ENCODE results near the gene MEF2A. TPM values are rescaled to one million over a fixed set of nuclear protein-coding genes. Genes with fewer than 3 reads are reported as not detected.
A peak's percentile ranks its signal among the peaks of the same experiment; 100 is the strongest.

Gene MEF2A
- total RNA-seq, 2 donors from 2014 or later, result 20.1 to 36.8 TPM

GRCh38 chr15:99727330-99727729, 161.5 kb downstream of the MEF2A start:
- no peaks in the 10 kb centered on the region for H3K27me3 ChIP-seq
- H3K36me3 ChIP-seq, result no peaks in the 10 kb centered on the region
- DNase-seq, result no peak
- H3K4me1 ChIP-seq, result no peaks in the 10 kb centered on the region
- H3K27ac ChIP-seq, result no peak overlapping the region
- no peak overlapping the region for H3K9ac ChIP-seq (ENCODE audit: low read depth in 2 of 2, low read length in 2 of 2)
- intact Hi-C loops (cut with DNase I), result no loop called here
- no peak for TF ChIP-seq CTCF (IDR thresholded peaks at IDR 0.05)
- H3K4me3 ChIP-seq, result no peak overlapping the region
- H3K9me3 ChIP-seq, result no peaks in the 10 kb centered on the region

GRCh38 chr15:99727733-99728132, 161.9 kb downstream of the MEF2A start:
- DNase-seq, result no peak
- no peaks in the 10 kb centered on the region for H3K36me3 ChIP-seq
- no peak overlapping the region for H3K27ac ChIP-seq
- H3K4me1 ChIP-seq, result no peaks in the 10 kb centered on the region
- TF ChIP-seq CTCF (IDR thresholded peaks at IDR 0.05), result no peak
- intact Hi-C loops (cut with DNase I), result no loop called here
- H3K9me3 ChIP-seq, result no peaks in the 10 kb centered on the region
- no peak overlapping the region for H3K4me3 ChIP-seq
- H3K9ac ChIP-seq (ENCODE audit: low read depth in 2 of 2, low read length in 2 of 2), result no peak overlapping the region
- no peaks in the 10 kb centered on the region for H3K27me3 ChIP-seq

GRCh38 chr15:99728916-99729315, 163.1 kb downstream of the MEF2A start:
- intact Hi-C loops (cut with DNase I), result no loop called here
- no peak overlapping the region for H3K9ac ChIP-seq (ENCODE audit: low read depth in 2 of 2, low read length in 2 of 2)
- H3K36me3 ChIP-seq, result no peaks in the 10 kb centered on the region
- no peak for DNase-seq
- no peak for TF ChIP-seq CTCF (IDR thresholded peaks at IDR 0.05)
- H3K4me1 ChIP-seq, result no peaks in the 10 kb centered on the region
- no peak overlapping the region for H3K27ac ChIP-seq
- no peak overlapping the region for H3K4me3 ChIP-seq
- H3K27me3 ChIP-seq, result no peaks in the 10 kb centered on the region
- H3K9me3 ChIP-seq, result no peaks in the 10 kb centered on the region

- Histone ChIP-seq H3K4me1 (no peaks in the 10 kb centered on the region), H3K27ac (no peak overlapping the region), H3K36me3 (no peaks in the 10 kb centered on the region), H3K9me3 (no peaks in the 10 kb centered on the region), H3K9ac (ENCODE audit: low read depth in 2 of 2, low read length in 2 of 2) (no peak overlapping the region), H3K4me3 (no peak overlapping the region), H3K27me3 (no peaks in the 10 kb centered on the region)
- no peak for DNase-seq
- intact Hi-C loops (cut with DNase I), result no loop called here
- TF ChIP-seq CTCF (IDR thresholded peaks at IDR 0.05), result no peak
Observed at GRCh38 chr15:99729327-99729726, 163.5 kb downstream of the MEF2A start.

GRCh38 chr15:99729920-99730319, 164.1 kb downstream of the MEF2A start:
- Histone ChIP-seq H3K4me3 (no peak overlapping the region), H3K27me3 (no peaks in the 10 kb centered on the region), H3K4me1 (no peaks in the 10 kb centered on the region), H3K27ac (no peak overlapping the region), H3K9ac (ENCODE audit: low read depth in 2 of 2, low read length in 2 of 2) (no peak overlapping the region), H3K9me3 (no peaks in the 10 kb centered on the region), H3K36me3 (no peaks in the 10 kb centered on the region)
- peak; percentile 29 for DNase-seq
- intact Hi-C loops (cut with DNase I), result no loop called here
- TF ChIP-seq CTCF (IDR thresholded peaks at IDR 0.05), result no peak

All from colonic mucosa (tissue), 4 donors.